NOMO-1 treated with DMSO at 0.1 percent for 48 hours (cell line): Measurements from ENCODE around the gene CTU2.

Source experiments
- DNase-seq: peaks from one replicate; lab custom pipeline; 2025; ENCODE audit not compliant: unreplicated experiment; lab: John Stamatoyannopoulos, UW

The CTU2 gene

GRCh38 chr16:88759976-88760350 lies 53.7 kb downstream of the CTU2 start:
- no peak for DNase-seq

- no peak for DNase-seq
These were observed 54.3 kb downstream of the CTU2 start for GRCh38 chr16:88760424-88761142.

DNA sequence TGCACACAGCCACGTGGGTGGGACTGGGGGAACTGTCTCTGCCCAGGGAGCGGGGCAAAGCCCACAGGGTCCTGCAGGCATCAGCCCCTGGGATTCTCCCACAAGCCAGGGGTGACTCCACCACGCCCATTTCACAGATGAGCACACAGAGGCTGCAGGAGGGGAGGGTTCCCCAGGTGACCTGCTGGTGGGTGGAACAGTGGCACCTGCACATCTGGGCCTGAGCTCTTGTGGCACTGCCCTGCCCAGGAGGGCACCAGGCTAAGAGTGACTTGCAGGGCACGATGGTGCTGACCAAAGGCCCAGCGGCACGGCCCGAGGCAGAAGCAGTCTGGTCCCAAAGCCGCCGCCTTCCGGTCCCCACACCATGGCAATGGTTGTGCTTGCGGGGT lies 54.8 kb downstream of the CTU2 start:
- DNase-seq: no peak

GRCh38 chr16:88761830-88762229 lies 55.5 kb downstream of the CTU2 start:
- no peak for DNase-seq

DNA sequence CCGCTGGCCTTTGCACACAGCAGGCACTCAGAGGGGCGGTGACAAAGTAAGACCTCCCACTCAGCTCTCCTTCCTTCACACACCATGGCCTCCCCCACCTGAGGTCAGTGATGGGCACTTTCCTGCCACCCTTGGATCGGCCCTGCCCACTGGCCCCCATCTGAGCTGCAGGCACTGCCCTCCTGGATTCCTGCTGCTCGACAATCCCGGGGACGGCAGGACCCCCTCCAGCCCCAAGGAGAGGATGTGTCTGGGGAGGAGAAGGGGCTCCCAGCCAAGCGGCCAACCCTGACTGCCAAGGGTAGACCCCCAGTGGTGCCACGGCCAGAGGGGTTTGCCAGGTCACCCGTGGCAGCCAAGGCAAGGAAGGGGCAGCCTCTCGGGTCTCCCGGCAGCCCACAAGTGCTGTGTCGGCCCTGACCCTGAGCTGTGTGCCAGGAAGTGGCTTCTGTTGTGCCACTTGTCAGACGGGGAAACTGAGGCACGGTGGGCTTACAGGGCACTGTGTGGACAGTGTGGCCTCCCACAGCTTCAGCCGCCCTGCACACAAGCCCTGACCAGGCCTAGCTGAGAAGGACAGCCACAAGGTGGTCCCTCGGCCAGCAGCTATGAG lies 56.1 kb downstream of the CTU2 start:
- DNase-seq: no peak

DNA sequence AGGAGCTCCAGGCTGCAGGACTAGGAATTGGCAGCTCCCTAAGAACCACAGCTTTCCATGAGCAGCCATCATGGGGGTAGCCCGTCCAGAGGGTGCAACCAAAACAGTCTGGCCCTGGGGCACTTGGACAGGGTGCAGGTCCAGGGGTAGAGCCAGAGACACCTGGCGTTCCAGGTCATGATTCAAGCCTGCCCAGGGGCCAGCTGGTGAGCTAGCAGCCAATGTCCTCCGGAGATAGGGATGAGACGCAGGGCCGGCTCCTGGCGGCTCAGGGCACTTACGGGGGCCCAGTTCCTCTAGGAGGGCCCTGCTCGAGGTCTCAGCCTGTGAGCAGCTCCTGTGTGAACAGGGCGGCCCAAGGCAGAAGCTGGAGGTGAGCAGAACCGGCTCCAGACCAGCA lies 56.6 kb downstream of the CTU2 start:
- no peak for DNase-seq

DNA sequence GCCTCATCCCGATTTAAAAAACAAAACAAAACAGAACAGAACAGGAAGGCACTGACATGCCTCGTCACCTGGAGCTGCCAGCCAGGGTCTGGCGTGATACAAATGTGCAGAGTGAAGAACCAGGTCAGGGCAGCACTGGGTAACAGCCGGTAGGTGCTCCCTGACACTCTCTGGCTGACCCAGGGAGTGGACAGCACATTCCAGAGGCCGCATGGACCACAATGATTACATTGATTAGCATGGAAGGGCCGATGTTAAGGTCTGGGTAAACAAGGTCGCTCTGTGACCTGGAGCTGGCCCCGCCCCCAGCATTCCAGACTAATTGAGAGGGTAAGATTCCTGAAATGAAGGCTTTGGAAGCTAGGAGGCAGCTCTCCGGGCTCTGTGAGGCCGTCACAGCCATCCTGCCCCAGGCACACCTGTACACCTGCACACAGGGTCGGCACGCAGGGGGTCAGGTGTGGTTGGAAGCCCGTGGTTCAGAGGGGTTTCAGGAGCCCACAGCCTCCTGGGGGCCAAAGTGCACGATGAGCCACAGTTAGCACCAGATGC lies 57.3 kb downstream of the CTU2 start:
- DNase-seq: no peak

- DNase-seq: no peak
These were observed 57.8 kb downstream of the CTU2 start for GRCh38 chr16:88764080-88764479.

GRCh38 chr16:88764913-88765349 lies 58.6 kb downstream of the CTU2 start:
- DNase-seq: no peak
